T-cell (primary cell): ENCODE data around the gene PQBP1. TPM values are rescaled to one million over a fixed set of nuclear protein-coding genes. Genes with fewer than 3 reads are reported as not detected.

Experiments used
- ATAC-seq, 4 experiments: fragments of 200-7000 bp in 3 of 4; fragments of 150-1000 bp in 1 of 4; cut with Tn5 transposase; replicated peaks in 1 of 4; 1 replicate in 3 of 4; 2 replicates in 1 of 4; pipeline ENCODE4 v1.10.0; 2021; ENCODE audit warnings: moderate library complexity in 3 of 4, mild to moderate bottlenecking in 2 of 4, moderate number of reproducible peaks in 1 of 4
- CTCF ChIA-PET, 2 donors: fragments of 300-600 bp; sonication (Branson Sonifier 250); formaldehyde crosslinking; loops; one replicate each; lab custom pipeline; 2022; ENCODE audit warnings: antibody characterized with exemption in 2 of 2; lab: Charles Lee
- POLR2A ChIA-PET, 2 donors: fragments of 300-600 bp; sonication (Branson Sonifier 250); formaldehyde crosslinking; loops; one replicate each; lab custom pipeline; 2022; ENCODE audit warnings: antibody characterized with exemption in 2 of 2; lab: Charles Lee
- DNase-seq, 35 experiments: peaks; one replicate each; pipeline versions ENCODE4 v3.0.0 to v3.0.0-alpha.2; 2013 to 2023
- H3K27ac ChIP-seq: one replicate; pipeline ENCODE4 v1.5.1; 2013; ENCODE audit warnings: low read length
- H3K27me3 ChIP-seq, 2 experiments: replicated peaks in 1 of 2; 1 replicate in 1 of 2; 2 replicates in 1 of 2; pipeline versions ENCODE4 v1.6.1 to v1.7.0; 2013; ENCODE audit warnings: low read length in 1 of 2, mixed read lengths in 1 of 2; ENCODE audit not compliant: control insufficient read depth in 2 of 2, insufficient read depth in 2 of 2; ENCODE audit errors: extremely low read depth in 1 of 2
- H3K36me3 ChIP-seq, 2 donors: 1 replicate in 1 of 2; 2 replicates in 1 of 2; pipeline versions ENCODE4 v1.6.1 to v1.7.0; 2013; ENCODE audit warnings: low read length in 1 of 2; ENCODE audit not compliant: control insufficient read depth in 2 of 2, insufficient read depth in 1 of 2; ENCODE audit errors: extremely low read depth in 1 of 2
- H3K4me1 ChIP-seq, 2 experiments: 1 replicate in 1 of 2; 2 replicates in 1 of 2; pipeline versions ENCODE4 v1.6.1 to v1.7.0; 2013; ENCODE audit warnings: low read length in 2 of 2, mixed read lengths in 1 of 2; ENCODE audit not compliant: insufficient read depth in 2 of 2, control insufficient read depth in 1 of 2; ENCODE audit errors: extremely low read depth in 1 of 2
- H3K4me3 ChIP-seq, 2 donors: 1 replicate in 1 of 2; 2 replicates in 1 of 2; pipeline versions ENCODE4 v1.5.1 to v1.7.0; 2013; ENCODE audit warnings: mild to moderate bottlenecking in 2 of 2, low read length in 1 of 2, moderate library complexity in 1 of 2; ENCODE audit not compliant: control insufficient read depth in 1 of 2; ENCODE audit errors: extremely low read depth in 1 of 2
- H3K9me3 ChIP-seq: 2 replicates; pipeline ENCODE4 v1.7.0; 2013
- H3K27ac Mint-ChIP-seq, 2 donors: one replicate each; pipeline ENCODE4 v1.8.0; 2020 to 2021; ENCODE audit warnings: mild to moderate bottlenecking in 2 of 2, mixed read lengths in 2 of 2
- H3K27me3 Mint-ChIP-seq, 2 donors: one replicate each; pipeline ENCODE4 v1.8.0; 2021 to 2022; ENCODE audit warnings: mixed read lengths in 2 of 2
- H3K36me3 Mint-ChIP-seq: one replicate; pipeline ENCODE4 v1.8.0; 2021; ENCODE audit warnings: mixed read lengths
- H3K4me1 Mint-ChIP-seq, 3 donors: one replicate each; pipeline ENCODE4 v1.8.0; 2020 to 2022; ENCODE audit warnings: mixed read lengths in 3 of 3, mild to moderate bottlenecking in 1 of 3
- H3K4me3 Mint-ChIP-seq, 3 donors: one replicate each; pipeline ENCODE4 v1.8.0; 2020 to 2022; ENCODE audit warnings: mild to moderate bottlenecking in 3 of 3, mixed read lengths in 3 of 3, moderate library complexity in 3 of 3
- H3K9me3 Mint-ChIP-seq, 3 donors: one replicate each; pipeline ENCODE4 v1.8.0; 2020 to 2022; ENCODE audit warnings: mixed read lengths in 3 of 3
- WGBS: methylation state at CpG from one replicate; pipeline ENCODE4 v1.1.5; 2013; ENCODE audit warnings: missing lambda C conversion rate; ENCODE audit not compliant: insufficient coverage; 5-methylcytosine and 5-hydroxymethylcytosine counted together
- total RNA-seq, 35 experiments: library from RNA in 6 of 35; stranded (reverse) in 6 of 35; fragments of 120-200 nt in 1 of 35; gene quantifications; one replicate each; pipeline versions ENCODE4 v1.2.1 to v1.2.4 and lab custom pipeline; 2013 to 2026

Gene PQBP1
- total RNA-seq, 5 donors from 2014 or later (not counting 1 experiment from before 2014, with no cell fraction given), result 62.5 to 79.5 (median 73.9) TPM

GRCh38 chrX:48890934-48891401, 6.8 kb upstream of the PQBP1 start:
- Mint-ChIP-seq H3K27me3 (peaks cover 0 to 12% of the 10 kb centered on the region in 2 donors), H3K9me3 (no peaks in the 10 kb centered on the region)
- DNase-seq, result peak in 1 of 35 experiments; percentile 21

GRCh38 chrX:48891402-48892288, 6.1 kb upstream of the PQBP1 start:
- H3K36me3 ChIP-seq, result peaks cover 5 to 7% of the 10 kb centered on the region in 2 donors
- DNase-seq (peak; percentile 54 to 83 (median 69)), ATAC-seq (peak; percentile 89 to 91 (median 90))
- H3K9me3 ChIP-seq, result no peaks in the 10 kb centered on the region
- peaks cover 0 to 9% of the 10 kb centered on the region in 2 donors for H3K27me3 Mint-ChIP-seq
- peak overlapping the region; percentile 80 to 90 (median 81) for H3K4me3 Mint-ChIP-seq
- no peaks in the 10 kb centered on the region for H3K27me3 ChIP-seq
- no peak overlapping the region for H3K27ac ChIP-seq
- ChIA-PET POLR2A (interaction anchor here (0.6 kb wide), 3 partner anchors 22 to 97 kb away, joined by 3 read pairs; no protein-coding TSS in a partner anchor), CTCF (interaction anchor here in 1 of 2 donors (1.0 to 1.5 kb wide), 2 partner anchors 46 to 90 kb away, joined by 4 to 10 read pairs; partner anchors contain the start of gene HDAC6)
- H3K9me3 Mint-ChIP-seq, result no peaks in the 10 kb centered on the region
- H3K4me1 Mint-ChIP-seq, result peaks cover 21 to 26% (median 26%) of the 10 kb centered on the region in 3 donors
- H3K27ac Mint-ChIP-seq, result peak overlapping the region; percentile 46 to 78
- peak overlapping the region; percentile 40 to 62 for H3K4me3 ChIP-seq
- peaks cover 2 to 28% of the 10 kb centered on the region in 2 experiments for H3K4me1 ChIP-seq
- peaks cover 6% of the 10 kb centered on the region for H3K36me3 Mint-ChIP-seq
- 3% methylated on average over 52 of the region's 68 CpGs for WGBS

More at GRCh38 chrX:48890934-48891401, 6.8 kb upstream of the PQBP1 start:
- H3K27me3 ChIP-seq, result no peaks in the 10 kb centered on the region
- ATAC-seq, result peak; percentile 34 to 45 (median 43)
- peaks cover 5 to 7% of the 10 kb centered on the region in 2 donors for H3K36me3 ChIP-seq
- H3K4me1 Mint-ChIP-seq, result peaks cover 18 to 22% (median 21%) of the 10 kb centered on the region in 3 donors
- no peaks in the 10 kb centered on the region for H3K9me3 ChIP-seq
- POLR2A ChIA-PET, result interaction anchor here (0.6 kb wide), 3 partner anchors 21 to 96 kb away, joined by 3 read pairs; no protein-coding TSS in a partner anchor
- CTCF ChIA-PET, result interaction anchor here in 1 of 2 donors (1.0 to 1.5 kb wide), 2 partner anchors 47 to 89 kb away, joined by 4 to 10 read pairs; partner anchors contain the start of gene HDAC6
- H3K27ac ChIP-seq, result no peak overlapping the region
- WGBS, result 0% methylated on average over 6 of the region's 35 CpGs
- peak overlapping the region; percentile 80 to 90 (median 81) for H3K4me3 Mint-ChIP-seq
- peaks cover 6% of the 10 kb centered on the region for H3K36me3 Mint-ChIP-seq
- peak overlapping the region; percentile 38 to 62 for H3K4me3 ChIP-seq
- peaks cover 0 to 22% of the 10 kb centered on the region in 2 experiments for H3K4me1 ChIP-seq
- peak overlapping the region; percentile 82 to 93 for H3K27ac Mint-ChIP-seq

- H3K4me1 ChIP-seq, result peaks cover 2 to 32% of the 10 kb centered on the region in 2 experiments
- DNase-seq (no peak), ATAC-seq (no peak)
- H3K27ac Mint-ChIP-seq, result no peak overlapping the region
- H3K36me3 Mint-ChIP-seq, result peaks cover 6% of the 10 kb centered on the region
- H3K36me3 ChIP-seq, result peaks cover 5 to 7% of the 10 kb centered on the region in 2 donors
- ChIA-PET CTCF (no interaction called here), POLR2A (interaction anchor here in 1 of 2 donors (0.6 kb wide), 1 partner anchor 320 kb away, joined by 3 read pairs; no protein-coding TSS in a partner anchor)
- H3K4me3 Mint-ChIP-seq, result peak overlapping the region in 1 of 3 donors; percentile 81
- no peak overlapping the region for H3K4me3 ChIP-seq
- WGBS, result no CpG with 5 or more reads among the region's 4 CpGs
- H3K27me3 ChIP-seq, result no peaks in the 10 kb centered on the region
- no peaks in the 10 kb centered on the region for H3K9me3 Mint-ChIP-seq
- no peaks in the 10 kb centered on the region for H3K9me3 ChIP-seq
- H3K4me1 Mint-ChIP-seq, result peaks cover 27 to 33% (median 30%) of the 10 kb centered on the region in 3 donors
- H3K27ac ChIP-seq, result no peak overlapping the region
- peaks cover 0 to 5% of the 10 kb centered on the region in 2 donors for H3K27me3 Mint-ChIP-seq
Observed at GRCh38 chrX:48892896-48893295, 4.8 kb upstream of the PQBP1 start.

GRCh38 chrX:48893556-48894348, 4.0 kb upstream of the PQBP1 start:
- Mint-ChIP-seq H3K27ac (no peak overlapping the region), H3K27me3 (peaks cover 0 to 5% of the 10 kb centered on the region in 2 donors), H3K4me1 (peaks cover 27 to 39% (median 36%) of the 10 kb centered on the region in 3 donors), H3K36me3 (peaks cover 6% of the 10 kb centered on the region), H3K4me3 (no peak overlapping the region), H3K9me3 (no peaks in the 10 kb centered on the region)
- Histone ChIP-seq H3K4me1 (peaks cover 2 to 40% of the 10 kb centered on the region in 2 experiments), H3K36me3 (peaks cover 5 to 7% of the 10 kb centered on the region in 2 donors), H3K9me3 (no peaks in the 10 kb centered on the region), H3K27ac (no peak overlapping the region), H3K4me3 (no peak overlapping the region), H3K27me3 (no peaks in the 10 kb centered on the region)
- no peak for DNase-seq
- ATAC-seq, result no peak
- ChIA-PET CTCF (interaction anchor here in 1 of 2 donors (1.1 to 1.2 kb wide), 2 partner anchors 44 to 245 kb away, joined by 3 to 4 read pairs; no protein-coding TSS in a partner anchor), POLR2A (no interaction called here)
- WGBS, result no CpG with 5 or more reads among the region's 16 CpGs

- Mint-ChIP-seq H3K27me3 (peaks cover 0 to 5% of the 10 kb centered on the region in 2 donors), H3K9me3 (no peaks in the 10 kb centered on the region), H3K27ac (peak overlapping the region in 1 of 2 donors; percentile 13), H3K4me1 (peaks cover 27 to 42% (median 36%) of the 10 kb centered on the region in 3 donors), H3K36me3 (peaks cover 6% of the 10 kb centered on the region), H3K4me3 (peak overlapping the region in 2 of 3 donors; percentile 31 to 45)
- ATAC-seq (no peak), DNase-seq (no peak)
- CTCF ChIA-PET, result interaction anchor here in 1 of 2 donors (1.1 to 1.2 kb wide), 2 partner anchors 42 to 246 kb away, joined by 3 to 4 read pairs; no protein-coding TSS in a partner anchor
- Histone ChIP-seq H3K27ac (no peak overlapping the region), H3K9me3 (no peaks in the 10 kb centered on the region), H3K4me3 (no peak overlapping the region), H3K27me3 (no peaks in the 10 kb centered on the region), H3K4me1 (peaks cover 2 to 47% of the 10 kb centered on the region in 2 experiments), H3K36me3 (peaks cover 5 to 7% of the 10 kb centered on the region in 2 donors)
- no CpG with 5 or more reads among the region's 6 CpGs for WGBS
- POLR2A ChIA-PET, result no interaction called here
Observed at GRCh38 chrX:48894891-48895290, 2.8 kb upstream of the PQBP1 start.
